ENCODE measurements around the gene ANKRD30A.

GRCh38 chr10:37236093-37236492 lies 110.7 kb downstream of the ANKRD30A start:
- no peak for TF ChIP-seq POLR2A (IDR thresholded peaks at IDR 0.05)
- no peak for TF ChIP-seq CTCF (IDR thresholded peaks at IDR 0.05)

Data from esophagus squamous epithelium (tissue), 4 donors.